Stimulated activated naive CD8-positive, alpha-beta T cell treated with anti-CD3 and anti-CD28 coated beads, Interleukin-15, amount 100 ng/mL, for 72 hours (primary cell): ENCODE data around the gene KRT27.
"Not testable (repeated sequence)": the region's sequence is repeated elsewhere in the genome, so short reads cannot be mapped to it uniquely, and the experiment has no call there.

Source experiments
- ATAC-seq: fragments of 150-1000 bp; cut with Tn5 transposase; 2 replicates; pipeline ENCODE4 v1.10.0; 2021; ENCODE audit warnings: mild to moderate bottlenecking, moderate library complexity
- DNase-seq, 2 donors: peaks; one replicate each; pipeline ENCODE4 v3.0.0; 2021 to 2022
- H3K27ac Mint-ChIP-seq, 2 donors: one replicate each; pipeline ENCODE4 v1.8.0; 2022; ENCODE audit warnings: mild to moderate bottlenecking in 2 of 2, mixed read lengths in 2 of 2, moderate library complexity in 2 of 2
- H3K27me3 Mint-ChIP-seq: one replicate; pipeline ENCODE4 v1.8.0; 2022; ENCODE audit warnings: mixed read lengths
- H3K4me1 Mint-ChIP-seq: one replicate; pipeline ENCODE4 v1.8.0; 2022; ENCODE audit warnings: mild to moderate bottlenecking, mixed read lengths
- H3K4me3 Mint-ChIP-seq, 2 donors: one replicate each; pipeline ENCODE4 v1.8.0; 2022; ENCODE audit warnings: mild to moderate bottlenecking in 2 of 2, mixed read lengths in 2 of 2, moderate library complexity in 1 of 2
- H3K9me3 Mint-ChIP-seq, 2 donors: one replicate each; pipeline ENCODE4 v1.8.0; 2022; ENCODE audit warnings: mixed read lengths in 2 of 2

The KRT27 gene

DNA sequence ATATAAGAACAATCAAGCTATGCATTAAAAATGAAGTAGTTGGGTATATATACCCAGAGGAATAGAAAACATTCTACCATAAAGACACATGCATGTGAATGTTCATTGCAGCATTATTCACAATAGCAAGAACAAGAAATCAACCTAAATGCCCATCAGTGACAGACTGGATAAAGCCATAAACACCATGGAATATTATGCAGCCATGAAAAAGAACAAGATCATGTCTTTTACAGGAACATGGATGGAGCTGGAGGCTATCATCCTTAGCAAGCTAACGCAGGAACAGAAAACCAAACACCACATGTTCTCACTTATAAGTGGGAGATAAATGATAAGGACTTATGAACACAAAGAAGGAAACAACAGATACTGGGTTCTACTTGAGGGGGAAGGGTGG is 33.7 kb downstream of the KRT27 start:
- not testable (repeated sequence) for ATAC-seq, H3K4me3 Mint-ChIP-seq, H3K9me3 Mint-ChIP-seq, H3K4me1 Mint-ChIP-seq, H3K27ac Mint-ChIP-seq, DNase-seq
- peaks cover 41% of the 10 kb centered on the region for H3K27me3 Mint-ChIP-seq

DNA sequence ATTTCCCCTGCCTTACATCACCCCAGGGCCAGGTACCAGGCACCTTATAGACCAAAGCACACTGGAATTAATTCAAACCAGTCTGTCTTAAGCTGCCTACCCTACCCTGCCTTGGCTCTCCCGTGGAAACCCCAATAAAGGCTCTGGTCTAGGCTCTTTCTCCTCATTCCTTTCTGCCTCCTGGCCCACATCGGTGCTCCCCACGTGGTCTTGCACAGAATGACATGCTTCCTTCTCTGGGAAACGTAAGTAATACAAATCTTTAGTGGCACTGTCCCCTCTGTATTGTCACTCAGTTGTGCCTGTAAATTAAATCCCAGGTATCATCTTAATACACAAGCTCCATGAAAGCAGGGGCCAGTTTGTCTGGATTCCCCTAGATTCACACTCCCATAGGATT is 43.8 kb downstream of the KRT27 start:
- Mint-ChIP-seq H3K27me3 (peaks cover 54% of the 10 kb centered on the region), H3K9me3 (peaks cover 5 to 8% of the 10 kb centered on the region in 2 donors), H3K27ac (no peak overlapping the region), H3K4me1 (no peaks in the 10 kb centered on the region), H3K4me3 (no peak overlapping the region)
- DNase-seq (no peak), ATAC-seq (no peak)

DNA sequence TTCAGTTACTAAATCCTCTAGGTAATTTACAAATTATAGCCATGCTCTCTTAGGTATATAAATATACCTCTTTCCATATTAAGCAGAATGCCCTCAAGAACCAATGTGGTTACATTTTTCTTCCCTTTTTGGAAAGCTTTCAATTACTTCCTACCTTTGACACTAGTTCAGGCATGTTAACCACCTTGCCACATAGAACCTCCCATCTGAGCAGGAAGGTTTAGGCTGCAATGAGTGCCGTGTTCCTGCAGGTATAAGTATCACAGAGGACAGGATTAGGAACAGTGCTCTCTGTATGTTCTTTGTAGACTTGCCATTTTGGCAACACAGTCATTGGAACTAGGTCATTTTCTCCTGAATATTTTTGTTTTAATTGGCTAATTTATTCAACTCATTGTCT is 47.3 kb downstream of the KRT27 start:
- peaks cover 57% of the 10 kb centered on the region for H3K27me3 Mint-ChIP-seq
- no peak for ATAC-seq

DNA sequence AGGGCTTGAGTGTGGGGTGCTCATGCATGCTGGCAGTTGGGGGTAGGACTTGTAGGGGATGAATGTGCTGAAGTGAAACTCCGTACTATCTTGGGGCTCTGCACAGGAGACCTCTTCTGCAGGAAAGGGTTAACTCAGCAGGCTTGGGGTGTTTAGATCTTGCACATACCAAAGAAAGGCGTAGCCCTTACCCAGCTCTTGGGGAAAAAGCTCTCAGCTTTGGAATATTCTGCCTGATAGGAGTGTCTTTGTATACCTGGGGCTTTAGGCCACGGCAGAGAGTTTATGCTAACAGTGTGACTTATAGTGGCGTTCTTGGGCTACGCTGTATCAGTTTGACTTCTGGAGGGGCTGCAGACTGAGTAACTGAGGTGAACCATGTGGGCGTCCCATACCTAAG is 48.3 kb downstream of the KRT27 start:
- H3K9me3 Mint-ChIP-seq = no peaks in the 10 kb centered on the region
- DNase-seq (no peak), ATAC-seq (no peak)
- no peaks in the 10 kb centered on the region for H3K4me1 Mint-ChIP-seq
- no peak overlapping the region for H3K27ac Mint-ChIP-seq
- H3K27me3 Mint-ChIP-seq = peaks cover 57% of the 10 kb centered on the region
- no peak overlapping the region for H3K4me3 Mint-ChIP-seq

More for the DNA sequence above, 47.3 kb downstream of the KRT27 start:
- Mint-ChIP-seq H3K4me3 (no peak overlapping the region), H3K27ac (no peak overlapping the region), H3K9me3 (no peaks in the 10 kb centered on the region), H3K4me1 (no peaks in the 10 kb centered on the region)
- no peak for DNase-seq

DNA sequence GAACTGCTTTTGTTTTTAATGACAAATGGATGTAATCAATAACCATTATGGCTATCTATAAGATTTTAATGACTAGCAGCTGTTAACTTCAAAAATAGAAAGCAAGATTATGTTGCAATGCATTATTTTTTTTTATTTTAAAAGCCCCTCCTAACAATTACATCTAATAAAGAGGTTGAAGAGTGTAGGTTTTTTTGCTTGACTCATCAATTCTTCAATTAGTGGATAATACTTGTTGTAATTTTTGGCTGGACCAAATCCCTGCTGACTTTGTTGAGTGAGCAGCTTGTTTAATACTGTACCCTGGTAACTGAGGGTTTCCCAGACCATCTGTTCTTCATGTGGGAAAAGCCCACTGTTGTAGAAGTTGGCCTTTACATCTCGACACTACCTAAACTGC is 51.4 kb downstream of the KRT27 start:
- DNase-seq (no peak), ATAC-seq (no peak)
- Mint-ChIP-seq H3K4me1 (peaks cover 6% of the 10 kb centered on the region), H3K4me3 (no peak overlapping the region), H3K27ac (no peak overlapping the region), H3K27me3 (peaks cover 43% of the 10 kb centered on the region), H3K9me3 (no peaks in the 10 kb centered on the region)

DNA sequence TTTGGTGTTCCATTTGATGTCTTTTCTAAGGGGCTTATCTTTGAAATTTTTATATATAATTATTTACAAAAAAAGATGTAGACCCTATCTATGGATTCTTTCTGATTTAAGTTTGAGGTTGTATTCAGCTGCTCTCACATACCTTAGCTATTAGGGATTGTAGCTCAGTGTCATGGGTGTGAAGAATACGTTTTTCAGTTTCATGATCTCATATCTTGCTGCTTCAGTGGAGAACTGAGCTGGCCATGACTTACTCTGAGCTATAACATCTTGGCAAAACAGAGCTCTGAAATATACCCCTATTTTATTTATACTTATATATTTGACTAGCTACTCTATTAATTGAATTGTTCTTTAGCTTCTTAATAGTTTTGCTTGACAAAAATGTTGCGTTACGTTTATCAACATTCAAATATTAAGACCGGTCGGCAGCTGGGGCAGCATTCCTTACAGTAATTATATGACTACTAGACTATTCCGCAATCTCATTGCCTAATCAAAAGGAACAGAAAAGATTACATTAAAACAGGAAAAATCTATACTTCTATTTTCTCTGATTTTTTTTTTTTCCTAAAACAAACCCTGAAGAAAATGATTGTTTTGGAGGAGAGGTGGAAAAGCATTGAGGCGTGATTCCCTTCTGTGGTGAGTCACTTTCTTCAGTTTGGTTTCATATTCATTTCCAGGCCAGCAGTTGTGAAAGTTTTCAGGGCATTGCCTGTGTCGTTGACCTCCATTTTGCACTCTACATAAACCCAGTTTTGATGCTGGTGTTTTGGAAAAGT is 54.7 kb downstream of the KRT27 start:
- Mint-ChIP-seq H3K4me3 (no peak overlapping the region), H3K9me3 (no peaks in the 10 kb centered on the region), H3K27me3 (peaks cover 17% of the 10 kb centered on the region), H3K4me1 (peaks cover 6% of the 10 kb centered on the region), H3K27ac (no peak overlapping the region)
- ATAC-seq (no peak), DNase-seq (no peak)

DNA sequence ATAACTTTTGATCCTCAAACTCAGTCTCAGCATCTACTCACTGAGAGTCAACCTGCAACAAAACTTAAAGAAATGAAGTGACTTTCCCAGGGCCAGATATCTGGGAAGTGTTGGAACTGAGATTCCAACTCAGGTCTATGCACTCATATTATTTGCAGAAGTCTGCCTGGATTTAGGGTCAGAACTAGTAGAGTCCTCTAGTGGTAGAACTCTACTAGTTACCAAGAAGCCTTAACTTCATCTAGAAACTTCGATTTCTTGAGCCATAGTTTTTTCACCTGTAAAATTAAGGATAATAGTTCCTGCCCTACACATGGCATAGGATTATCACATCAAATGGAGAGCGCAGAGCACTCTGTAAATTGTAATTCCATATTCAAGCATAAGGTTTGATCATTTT is 55.4 kb downstream of the KRT27 start:
- DNase-seq (no peak), ATAC-seq (no peak)
- Mint-ChIP-seq H3K27ac (no peak overlapping the region), H3K4me3 (no peak overlapping the region), H3K27me3 (peaks cover 17% of the 10 kb centered on the region), H3K9me3 (no peaks in the 10 kb centered on the region), H3K4me1 (peaks cover 6% of the 10 kb centered on the region)
